ENCODE data around the gene CATSPERZ.

DNA sequence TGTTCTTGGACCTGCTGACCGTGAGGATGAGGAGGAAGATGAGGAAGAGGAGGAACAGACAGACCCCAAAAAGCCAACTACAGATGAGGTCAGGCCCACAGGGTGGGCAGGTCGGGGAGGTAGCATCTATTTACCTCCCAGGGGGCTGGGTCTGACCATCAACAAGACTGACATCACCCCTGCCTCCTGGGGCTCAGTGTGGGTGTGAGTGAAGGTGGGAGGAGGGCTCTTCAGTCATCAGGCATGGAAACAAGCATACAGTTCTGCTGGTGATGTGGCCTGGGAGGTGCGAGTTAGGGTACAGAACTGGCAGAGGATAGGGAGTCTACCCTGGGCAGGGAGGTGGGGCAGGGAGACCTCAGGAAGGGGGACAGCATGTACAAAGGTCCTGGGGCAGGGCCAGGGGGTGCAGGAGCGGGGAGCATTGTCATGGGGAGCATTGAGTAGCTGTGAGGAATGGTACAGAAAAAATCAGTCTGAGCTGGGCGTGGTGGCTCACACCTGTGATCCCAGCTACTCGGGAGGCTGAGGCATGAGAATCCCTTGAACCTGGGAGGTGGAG is 39.9 kb upstream of the CATSPERZ start:
- TF ChIP-seq, protein P1, sequence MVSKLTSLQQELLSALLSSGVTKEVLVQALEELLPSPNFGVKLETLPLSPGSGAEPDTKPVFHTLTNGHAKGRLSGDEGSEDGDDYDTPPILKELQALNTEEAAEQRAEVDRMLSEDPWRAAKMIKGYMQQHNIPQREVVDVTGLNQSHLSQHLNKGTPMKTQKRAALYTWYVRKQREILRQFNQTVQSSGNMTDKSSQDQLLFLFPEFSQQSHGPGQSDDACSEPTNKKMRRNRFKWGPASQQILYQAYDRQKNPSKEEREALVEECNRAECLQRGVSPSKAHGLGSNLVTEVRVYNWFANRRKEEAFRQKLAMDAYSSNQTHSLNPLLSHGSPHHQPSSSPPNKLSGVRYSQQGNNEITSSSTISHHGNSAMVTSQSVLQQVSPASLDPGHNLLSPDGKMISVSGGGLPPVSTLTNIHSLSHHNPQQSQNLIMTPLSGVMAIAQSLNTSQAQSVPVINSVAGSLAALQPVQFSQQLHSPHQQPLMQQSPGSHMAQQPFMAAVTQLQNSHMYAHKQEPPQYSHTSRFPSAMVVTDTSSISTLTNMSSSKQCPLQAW (CRISPR knock-in tag; IDR thresholded peaks at IDR 0.05) = no peak
- no peak for TF ChIP-seq TCF12 (IDR thresholded peaks at IDR 0.05)
- TF ChIP-seq TCF12 (CRISPR knock-in tag; IDR thresholded peaks at IDR 0.05) = no peak
- TF ChIP-seq EP300 (IDR thresholded peaks at IDR 0.05; ENCODE audit: low read depth in 2 of 2, low read length in 2 of 2) = no peak
- no peak for TF ChIP-seq EP300 (CRISPR knock-in tag; IDR thresholded peaks at IDR 0.05; ENCODE audit: borderline replicate concordance)
- TF ChIP-seq, protein P2, sequence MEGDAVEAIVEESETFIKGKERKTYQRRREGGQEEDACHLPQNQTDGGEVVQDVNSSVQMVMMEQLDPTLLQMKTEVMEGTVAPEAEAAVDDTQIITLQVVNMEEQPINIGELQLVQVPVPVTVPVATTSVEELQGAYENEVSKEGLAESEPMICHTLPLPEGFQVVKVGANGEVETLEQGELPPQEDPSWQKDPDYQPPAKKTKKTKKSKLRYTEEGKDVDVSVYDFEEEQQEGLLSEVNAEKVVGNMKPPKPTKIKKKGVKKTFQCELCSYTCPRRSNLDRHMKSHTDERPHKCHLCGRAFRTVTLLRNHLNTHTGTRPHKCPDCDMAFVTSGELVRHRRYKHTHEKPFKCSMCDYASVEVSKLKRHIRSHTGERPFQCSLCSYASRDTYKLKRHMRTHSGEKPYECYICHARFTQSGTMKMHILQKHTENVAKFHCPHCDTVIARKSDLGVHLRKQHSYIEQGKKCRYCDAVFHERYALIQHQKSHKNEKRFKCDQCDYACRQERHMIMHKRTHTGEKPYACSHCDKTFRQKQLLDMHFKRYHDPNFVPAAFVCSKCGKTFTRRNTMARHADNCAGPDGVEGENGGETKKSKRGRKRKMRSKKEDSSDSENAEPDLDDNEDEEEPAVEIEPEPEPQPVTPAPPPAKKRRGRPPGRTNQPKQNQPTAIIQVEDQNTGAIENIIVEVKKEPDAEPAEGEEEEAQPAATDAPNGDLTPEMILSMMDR (CRISPR knock-in tag; IDR thresholded peaks at IDR 0.05) = no peak
- TF ChIP-seq THAP11 (CRISPR knock-in tag; IDR thresholded peaks at IDR 0.05) = no peak

Measured in HepG2 (cell line).